HG03354 (cell line): ENCODE results near the gene HAL.

Experiments used
- ATAC-seq: cut with Tn5 transposase; IDR thresholded peaks from one replicate; pipeline ENCODE4 v1.9.1; 2021; ENCODE audit warnings: mild to moderate bottlenecking; ENCODE audit not compliant: unreplicated experiment, poor library complexity, severe bottlenecking

Gene HAL, protein sequence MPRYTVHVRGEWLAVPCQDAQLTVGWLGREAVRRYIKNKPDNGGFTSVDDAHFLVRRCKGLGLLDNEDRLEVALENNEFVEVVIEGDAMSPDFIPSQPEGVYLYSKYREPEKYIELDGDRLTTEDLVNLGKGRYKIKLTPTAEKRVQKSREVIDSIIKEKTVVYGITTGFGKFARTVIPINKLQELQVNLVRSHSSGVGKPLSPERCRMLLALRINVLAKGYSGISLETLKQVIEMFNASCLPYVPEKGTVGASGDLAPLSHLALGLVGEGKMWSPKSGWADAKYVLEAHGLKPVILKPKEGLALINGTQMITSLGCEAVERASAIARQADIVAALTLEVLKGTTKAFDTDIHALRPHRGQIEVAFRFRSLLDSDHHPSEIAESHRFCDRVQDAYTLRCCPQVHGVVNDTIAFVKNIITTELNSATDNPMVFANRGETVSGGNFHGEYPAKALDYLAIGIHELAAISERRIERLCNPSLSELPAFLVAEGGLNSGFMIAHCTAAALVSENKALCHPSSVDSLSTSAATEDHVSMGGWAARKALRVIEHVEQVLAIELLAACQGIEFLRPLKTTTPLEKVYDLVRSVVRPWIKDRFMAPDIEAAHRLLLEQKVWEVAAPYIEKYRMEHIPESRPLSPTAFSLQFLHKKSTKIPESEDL

DNA sequence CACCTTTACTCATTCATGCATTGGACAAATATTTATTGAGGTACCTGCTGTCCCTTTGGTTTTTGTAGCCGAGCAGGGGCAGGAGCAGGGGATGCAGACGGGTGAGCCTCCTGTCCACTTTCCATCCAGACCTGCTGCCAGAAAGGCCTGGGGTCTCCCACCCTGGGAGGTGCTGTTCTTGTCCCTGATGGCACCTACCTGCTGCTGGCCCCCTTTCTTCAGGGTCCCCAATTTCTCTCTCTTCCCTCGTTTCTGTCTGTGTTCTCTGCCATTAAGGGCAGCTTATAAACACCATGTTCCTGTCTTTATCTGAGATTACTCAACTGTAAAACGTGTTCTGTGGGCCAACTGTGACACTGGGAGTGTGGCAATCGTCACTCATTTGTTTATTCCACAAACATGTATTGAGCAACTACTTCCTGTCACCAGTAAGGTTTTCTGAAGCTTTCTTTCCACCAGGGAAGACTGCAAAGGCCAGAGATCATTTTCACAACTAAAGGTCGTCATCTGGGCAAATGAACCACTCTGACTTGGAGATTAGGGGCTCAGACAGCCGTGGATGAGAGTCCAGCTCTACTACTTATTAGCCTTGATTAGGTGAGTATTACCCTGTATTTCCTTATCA is at the start of gene HAL:
HAL (minus strand) TSS at position 311 of the 625 bp plus-strand sequence. CDS start 434 bp downstream, outside the sequence.
- no peak for ATAC-seq

- ATAC-seq: no peak
Measured at GRCh38 chr12:96045566-96045965, 49.4 kb upstream of the HAL start.

- no peak for ATAC-seq
Measured at GRCh38 chr12:96044943-96045290, 48.8 kb upstream of the HAL start.

- no peak for ATAC-seq
Measured at GRCh38 chr12:96044017-96044942, 48.1 kb upstream of the HAL start.

- no peak for ATAC-seq
Measured at GRCh38 chr12:96041181-96041580, 45.0 kb upstream of the HAL start.

- no peak for ATAC-seq
Measured at GRCh38 chr12:96040305-96041133, 44.4 kb upstream of the HAL start.

DNA sequence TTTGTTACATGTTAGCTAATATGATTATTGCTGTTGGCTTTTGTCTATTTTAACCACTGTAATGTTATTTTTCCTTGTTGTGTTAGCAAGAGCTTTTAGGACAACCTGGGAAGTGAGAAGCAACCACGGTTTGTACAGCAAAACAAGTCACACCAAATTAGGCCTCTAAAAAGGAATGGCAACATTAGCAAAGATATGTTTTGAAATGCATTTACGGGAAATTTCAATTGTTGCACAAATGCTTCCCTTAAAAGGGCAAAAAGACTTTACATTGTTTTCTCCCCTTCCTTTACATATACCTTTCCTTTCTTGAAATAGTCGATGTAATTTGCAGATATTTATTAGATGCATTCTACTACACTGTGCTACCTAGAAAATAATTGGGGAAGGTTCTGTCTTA is 43.4 kb upstream of the HAL start:
- ATAC-seq: no peak

GRCh38 chr12:96036765-96037455 is 40.8 kb upstream of the HAL start:
- no peak for ATAC-seq

DNA sequence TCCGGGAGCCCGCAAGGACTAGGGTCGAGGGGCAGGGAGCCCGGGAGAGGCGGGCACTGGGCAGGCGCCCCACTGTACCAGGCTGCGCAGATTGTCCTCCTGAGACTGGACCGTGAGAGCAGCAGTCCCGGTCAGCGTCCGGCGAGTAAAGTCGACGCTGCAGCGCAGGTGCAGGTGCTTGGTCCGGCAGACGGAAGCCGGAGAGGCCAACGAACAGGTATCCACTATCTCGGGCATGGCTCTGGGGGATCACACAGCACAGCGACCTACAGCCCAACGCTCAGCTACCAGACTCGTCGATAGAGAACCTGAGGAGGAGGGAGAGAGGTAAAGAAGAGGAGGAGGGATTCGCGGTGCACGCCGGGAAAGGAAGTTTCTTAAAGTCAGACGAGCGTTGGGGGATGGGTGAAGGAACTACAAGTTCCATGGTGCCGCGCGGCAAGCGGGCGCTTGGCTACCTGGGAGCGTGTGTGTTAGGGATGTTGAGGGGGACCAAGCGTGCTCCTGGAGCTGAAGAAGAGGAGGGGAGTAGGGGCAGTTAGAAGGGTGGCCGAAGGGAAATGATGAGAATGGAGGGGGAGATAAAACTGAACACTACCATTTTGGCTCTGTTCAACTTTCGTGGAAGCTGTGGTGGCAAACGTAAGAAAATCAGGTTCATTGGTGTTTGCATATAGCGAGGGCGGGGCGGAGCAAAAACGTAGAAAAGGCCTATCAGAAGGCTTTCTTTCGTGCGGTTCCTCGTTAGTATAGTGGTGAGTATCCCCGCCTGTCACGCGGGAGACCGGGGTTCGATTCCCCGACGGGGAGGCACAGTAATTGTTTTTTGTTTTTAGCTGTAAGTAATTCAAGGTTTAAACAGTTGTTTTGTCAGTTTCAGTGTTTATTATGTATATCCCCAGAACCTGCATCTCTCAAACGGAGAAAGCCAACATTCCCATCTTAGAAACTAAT is 39.4 kb upstream of the HAL start, which contains the start of gene LTA4H:
LTA4H (minus strand) TSS at position 305 of the 954 bp plus-strand sequence; CDS start at position 237, 68 bp downstream.
- peak; percentile 91 for ATAC-seq

GRCh38 chr12:96034621-96035282 is 38.6 kb upstream of the HAL start:
- peak; percentile 23 for ATAC-seq

GRCh38 chr12:96033549-96034389 is 37.6 kb upstream of the HAL start:
- ATAC-seq: no peak

DNA sequence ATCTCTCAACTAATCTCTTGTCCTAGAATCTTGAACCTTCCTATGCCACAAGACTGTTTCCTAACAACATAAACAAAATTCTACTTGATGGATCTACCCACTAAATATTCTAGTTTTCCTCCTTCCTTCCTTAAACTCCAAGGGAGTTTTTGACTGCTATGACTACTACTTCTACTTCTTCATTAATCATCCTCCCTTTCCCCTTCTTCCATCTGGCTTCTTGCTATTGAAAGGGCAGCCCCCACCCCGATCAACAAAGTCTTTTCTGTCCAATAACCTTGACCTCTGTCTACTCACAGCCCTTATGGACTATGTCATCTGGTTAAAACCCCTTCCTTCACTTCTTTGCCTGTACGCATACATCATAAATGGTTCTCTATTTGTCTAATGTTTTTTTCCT is 33.7 kb upstream of the HAL start:
- ATAC-seq: no peak

DNA sequence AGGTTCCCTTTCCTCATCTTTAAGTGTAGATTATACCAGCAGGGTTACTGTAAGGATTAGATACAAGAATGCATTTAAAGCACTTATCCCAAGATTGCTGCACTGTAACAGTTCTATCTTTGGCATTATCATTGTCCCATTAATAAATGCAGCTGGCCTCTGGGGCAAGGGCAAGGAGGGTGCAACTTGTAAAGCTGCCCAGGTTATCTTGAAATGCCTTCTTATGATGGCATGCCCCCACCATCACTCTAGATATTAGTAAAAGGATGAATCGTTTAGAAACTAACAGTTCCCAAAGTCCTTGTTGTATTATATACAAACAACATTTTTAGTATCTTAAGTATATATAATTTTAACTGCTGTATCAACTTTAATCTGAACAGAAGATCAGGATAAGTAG is 32.4 kb upstream of the HAL start:
- ATAC-seq: no peak

DNA sequence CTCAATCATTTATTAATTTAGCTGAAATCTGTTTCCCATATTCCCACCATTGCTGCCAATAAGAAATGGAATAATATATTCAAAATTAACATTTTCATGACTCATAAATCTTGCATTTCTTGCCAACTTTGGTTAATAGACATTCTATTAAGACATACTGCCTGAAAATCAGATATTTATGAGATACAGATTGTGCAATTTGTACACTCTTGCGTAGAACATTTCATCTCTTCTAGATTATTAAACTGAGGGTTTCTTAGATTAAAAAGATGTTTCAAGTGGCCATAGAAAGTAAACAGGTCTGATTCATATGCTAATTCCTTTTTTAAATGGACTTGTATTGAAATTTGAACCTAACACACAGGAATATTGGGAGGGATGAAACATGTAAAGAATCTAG is 30.2 kb upstream of the HAL start:
- no peak for ATAC-seq

DNA sequence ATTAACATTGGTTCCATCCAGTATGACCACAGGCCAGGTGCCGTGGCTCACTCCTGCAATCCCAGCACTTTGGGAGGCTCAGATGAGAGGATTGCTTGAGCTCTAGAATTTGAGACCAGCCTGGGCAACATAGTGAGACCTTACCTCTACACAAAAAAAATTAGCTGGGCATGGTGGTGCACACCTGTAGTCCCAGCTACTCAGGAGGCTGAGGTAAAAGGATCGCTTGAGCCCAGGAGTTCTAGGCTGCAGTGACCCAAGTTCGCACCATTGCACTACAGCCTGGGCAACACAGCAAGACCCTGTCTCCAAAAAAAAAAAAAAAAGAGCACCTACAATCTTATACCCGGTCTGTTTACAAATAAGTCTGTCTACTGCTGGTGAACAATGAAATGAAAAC is 29.4 kb upstream of the HAL start:
- ATAC-seq: no peak
